GM12872 (cell line): Measurements from ENCODE around the gene ZNF512.

Source experiments
- CTCF ChIP-seq: IDR thresholded peaks from 3 replicates; pipeline ENCODE4 v1.5.1; 2011; ENCODE audit warnings: low read depth, mild to moderate bottlenecking, low read length, moderate library complexity; ENCODE audit not compliant: insufficient read depth

ZNF512 gene

GRCh38 chr2:27582695-27583389 lies at the start of gene ZNF512:
TSS of gene ZNF512 (plus strand) at chr2:27583042. CDS start at chr2:27583113, 71 bp downstream.
- TF ChIP-seq CTCF: peak; percentile 10; the same call in 1 of the 3 replicates

DNA sequence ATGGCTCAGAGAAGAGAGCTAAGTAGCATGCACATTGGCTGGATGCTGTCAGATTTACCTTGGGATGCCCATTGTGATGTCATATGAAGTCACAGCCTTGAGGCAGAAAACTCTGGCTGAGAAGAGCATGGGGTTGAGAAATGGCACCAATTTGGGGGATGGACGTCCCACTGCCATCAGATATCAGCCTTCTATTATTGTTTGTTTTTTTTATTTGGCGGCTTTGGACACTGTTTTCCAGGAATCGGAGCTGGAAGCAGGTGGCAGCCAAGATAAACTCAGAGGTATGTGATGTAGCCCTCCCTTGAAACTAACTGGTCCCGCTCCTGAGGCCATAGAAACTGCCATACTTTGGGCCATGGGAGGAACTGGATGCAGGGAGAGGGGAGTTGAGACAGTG lies 45.6 kb upstream of the ZNF512 start:
- no peak for TF ChIP-seq CTCF

- no peak for TF ChIP-seq CTCF
Measured at GRCh38 chr2:27544143-27544821, 38.6 kb upstream of the ZNF512 start.

- TF ChIP-seq CTCF: no peak
Measured at GRCh38 chr2:27545348-27546141, 37.3 kb upstream of the ZNF512 start.

- no peak for TF ChIP-seq CTCF
Measured at GRCh38 chr2:27549303-27549702, 33.5 kb upstream of the ZNF512 start.

DNA sequence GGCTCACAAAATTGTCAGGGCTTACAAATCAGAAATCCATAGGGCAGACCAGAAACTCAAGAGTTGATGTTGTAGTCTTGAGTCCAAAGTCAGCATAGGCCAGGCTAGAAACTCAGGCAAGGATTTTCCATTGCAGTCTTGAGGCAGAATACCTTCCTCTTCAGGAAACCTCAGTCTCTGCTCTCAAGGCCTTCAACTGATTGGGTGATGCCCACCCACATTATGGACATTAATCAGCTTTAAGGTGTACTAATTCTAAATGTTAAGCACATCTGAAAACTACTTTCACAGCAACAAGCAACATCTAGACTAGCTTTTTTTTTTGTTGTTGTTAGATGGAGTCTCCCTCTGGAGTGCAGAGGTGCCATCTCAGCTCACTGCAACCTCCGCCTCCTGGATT lies 31.3 kb upstream of the ZNF512 start:
- TF ChIP-seq CTCF: no peak

DNA sequence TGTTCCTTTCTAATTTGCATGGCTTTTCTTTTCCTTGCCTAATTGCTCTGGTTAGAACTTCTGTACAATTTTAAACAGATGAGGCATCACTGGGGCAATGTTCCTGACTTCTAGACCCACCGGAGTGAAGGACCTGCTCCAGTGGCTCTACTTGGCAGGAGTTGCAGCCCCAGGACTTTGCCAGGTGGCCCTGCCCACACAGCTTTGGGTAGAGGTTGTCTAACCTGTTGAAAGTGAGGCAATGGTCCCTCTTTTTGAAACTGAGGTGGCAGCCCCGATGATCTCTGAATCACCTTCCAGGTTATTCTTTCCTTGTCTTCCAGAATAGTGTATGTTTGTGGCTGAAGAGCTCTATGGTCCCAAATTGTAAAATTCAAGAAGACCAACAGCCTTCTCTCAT lies 29.9 kb upstream of the ZNF512 start:
- no peak for TF ChIP-seq CTCF
